Measurements from ENCODE around the gene PRSS23. TPM values are rescaled to one million over a fixed set of nuclear protein-coding genes. Genes with fewer than 3 reads are reported as not detected.

Gene PRSS23
- total RNA-seq, 2 donors from 2014 or later, result 45.5 to 46.4 TPM

DNA sequence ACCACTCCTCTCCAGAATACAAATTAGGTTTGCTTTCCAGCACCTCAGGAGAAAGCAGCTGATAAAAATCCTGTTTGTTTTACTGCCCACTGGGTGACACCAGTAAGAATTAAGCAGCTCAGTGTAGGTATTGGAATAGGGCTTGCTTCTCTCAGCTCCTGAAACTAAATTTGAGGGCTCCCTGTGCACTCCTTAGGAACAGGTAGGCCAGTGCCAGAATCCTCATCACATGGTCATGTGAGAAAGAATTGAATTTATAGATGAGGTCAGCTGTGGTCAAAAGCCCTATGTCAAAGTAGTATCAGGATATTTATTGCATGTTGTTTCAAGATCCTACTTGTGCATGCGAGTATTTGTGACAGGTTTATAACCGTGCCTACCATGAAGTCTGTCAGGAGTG lies 1.0 kb downstream of the PRSS23 start:
- H3K27ac ChIP-seq, result peak overlapping the region; percentile 61
- no peak for DNase-seq
- H3K9me3 ChIP-seq, result no peaks in the 10 kb centered on the region
- no peaks in the 10 kb centered on the region for H3K4me1 ChIP-seq
- H3K36me3 ChIP-seq, result no peaks in the 10 kb centered on the region
- intact Hi-C loops (cut with DNase I), result loop anchor here (5.0 kb wide), 3 partner anchors 134 to 344 kb away; no protein-coding TSS in a partner anchor
- peak overlapping the region; percentile 49 for H3K4me3 ChIP-seq
- no peaks in the 10 kb centered on the region for H3K27me3 ChIP-seq
- TF ChIP-seq, protein P1, sequence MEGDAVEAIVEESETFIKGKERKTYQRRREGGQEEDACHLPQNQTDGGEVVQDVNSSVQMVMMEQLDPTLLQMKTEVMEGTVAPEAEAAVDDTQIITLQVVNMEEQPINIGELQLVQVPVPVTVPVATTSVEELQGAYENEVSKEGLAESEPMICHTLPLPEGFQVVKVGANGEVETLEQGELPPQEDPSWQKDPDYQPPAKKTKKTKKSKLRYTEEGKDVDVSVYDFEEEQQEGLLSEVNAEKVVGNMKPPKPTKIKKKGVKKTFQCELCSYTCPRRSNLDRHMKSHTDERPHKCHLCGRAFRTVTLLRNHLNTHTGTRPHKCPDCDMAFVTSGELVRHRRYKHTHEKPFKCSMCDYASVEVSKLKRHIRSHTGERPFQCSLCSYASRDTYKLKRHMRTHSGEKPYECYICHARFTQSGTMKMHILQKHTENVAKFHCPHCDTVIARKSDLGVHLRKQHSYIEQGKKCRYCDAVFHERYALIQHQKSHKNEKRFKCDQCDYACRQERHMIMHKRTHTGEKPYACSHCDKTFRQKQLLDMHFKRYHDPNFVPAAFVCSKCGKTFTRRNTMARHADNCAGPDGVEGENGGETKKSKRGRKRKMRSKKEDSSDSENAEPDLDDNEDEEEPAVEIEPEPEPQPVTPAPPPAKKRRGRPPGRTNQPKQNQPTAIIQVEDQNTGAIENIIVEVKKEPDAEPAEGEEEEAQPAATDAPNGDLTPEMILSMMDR (IDR thresholded peaks at IDR 0.05), result no peak
- peak overlapping the region; percentile 80 to 84 for H3K9ac ChIP-seq (ENCODE audit: low read depth in 2 of 2, low read length in 2 of 2)

DNA sequence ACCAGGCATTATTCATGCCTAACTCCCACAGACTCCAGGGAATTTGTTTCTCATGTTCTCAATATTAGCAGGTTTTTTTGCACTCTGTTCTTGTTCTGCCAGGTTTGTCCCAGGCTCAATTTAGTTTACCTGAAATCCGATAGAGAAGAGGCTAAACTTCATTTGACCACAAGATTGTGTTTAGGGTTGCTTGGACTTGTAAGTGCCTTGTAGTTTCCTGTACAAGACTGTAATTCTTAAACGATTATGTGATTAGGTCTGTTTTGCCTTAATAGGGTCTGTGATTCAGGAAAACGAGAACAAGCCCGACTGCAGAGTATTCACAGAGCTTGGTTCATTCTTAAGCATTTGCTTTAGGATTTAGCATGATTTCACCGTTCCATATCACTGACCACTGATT lies 1.8 kb downstream of the PRSS23 start:
- DNase-seq, result no peak
- Histone ChIP-seq H3K9me3 (no peaks in the 10 kb centered on the region), H3K9ac (ENCODE audit: low read depth in 2 of 2, low read length in 2 of 2) (peak overlapping the region in 1 of 2 donors; percentile 80), H3K27ac (no peak overlapping the region), H3K27me3 (no peaks in the 10 kb centered on the region), H3K4me1 (no peaks in the 10 kb centered on the region), H3K36me3 (no peaks in the 10 kb centered on the region), H3K4me3 (peak overlapping the region; percentile 2)
- TF ChIP-seq, protein P1 (IDR thresholded peaks at IDR 0.05), result no peak
- intact Hi-C loops (cut with DNase I), result loop anchor here (5.0 kb wide), 3 partner anchors 135 to 345 kb away; no protein-coding TSS in a partner anchor

DNA sequence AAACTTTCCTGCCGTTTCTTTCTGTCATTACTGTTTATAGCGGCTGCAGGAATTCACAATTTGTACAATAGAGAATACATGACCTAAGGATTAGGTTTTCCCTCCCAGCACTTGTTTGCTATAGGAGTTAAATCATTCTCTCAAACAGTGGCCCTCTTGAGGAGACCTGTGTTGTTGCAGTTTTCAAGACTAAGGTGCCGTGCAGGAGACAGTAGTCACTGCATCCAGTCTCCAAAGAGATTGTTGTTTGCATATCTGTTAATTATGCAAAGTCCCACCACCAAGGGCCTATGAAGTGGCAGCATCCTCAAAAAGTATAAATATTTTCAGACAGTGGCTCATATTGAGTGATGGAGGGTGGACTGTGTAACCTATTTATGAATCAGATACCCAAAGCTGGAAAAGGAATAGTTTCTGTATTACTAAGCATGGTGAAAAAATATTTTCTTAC lies 2.3 kb downstream of the PRSS23 start:
- intact Hi-C loops (cut with DNase I), result loop anchor here (5.0 kb wide), 3 partner anchors 135 to 345 kb away; no protein-coding TSS in a partner anchor
- no peaks in the 10 kb centered on the region for H3K4me1 ChIP-seq
- no peaks in the 10 kb centered on the region for H3K27me3 ChIP-seq
- H3K27ac ChIP-seq, result no peak overlapping the region
- H3K9ac ChIP-seq (ENCODE audit: low read depth in 2 of 2, low read length in 2 of 2), result peak overlapping the region in 1 of 2 donors; percentile 80
- H3K36me3 ChIP-seq, result no peaks in the 10 kb centered on the region
- no peak overlapping the region for H3K4me3 ChIP-seq
- H3K9me3 ChIP-seq, result no peaks in the 10 kb centered on the region
- no peak for DNase-seq
- TF ChIP-seq, protein P1 (IDR thresholded peaks at IDR 0.05), result peak; percentile 45

DNA sequence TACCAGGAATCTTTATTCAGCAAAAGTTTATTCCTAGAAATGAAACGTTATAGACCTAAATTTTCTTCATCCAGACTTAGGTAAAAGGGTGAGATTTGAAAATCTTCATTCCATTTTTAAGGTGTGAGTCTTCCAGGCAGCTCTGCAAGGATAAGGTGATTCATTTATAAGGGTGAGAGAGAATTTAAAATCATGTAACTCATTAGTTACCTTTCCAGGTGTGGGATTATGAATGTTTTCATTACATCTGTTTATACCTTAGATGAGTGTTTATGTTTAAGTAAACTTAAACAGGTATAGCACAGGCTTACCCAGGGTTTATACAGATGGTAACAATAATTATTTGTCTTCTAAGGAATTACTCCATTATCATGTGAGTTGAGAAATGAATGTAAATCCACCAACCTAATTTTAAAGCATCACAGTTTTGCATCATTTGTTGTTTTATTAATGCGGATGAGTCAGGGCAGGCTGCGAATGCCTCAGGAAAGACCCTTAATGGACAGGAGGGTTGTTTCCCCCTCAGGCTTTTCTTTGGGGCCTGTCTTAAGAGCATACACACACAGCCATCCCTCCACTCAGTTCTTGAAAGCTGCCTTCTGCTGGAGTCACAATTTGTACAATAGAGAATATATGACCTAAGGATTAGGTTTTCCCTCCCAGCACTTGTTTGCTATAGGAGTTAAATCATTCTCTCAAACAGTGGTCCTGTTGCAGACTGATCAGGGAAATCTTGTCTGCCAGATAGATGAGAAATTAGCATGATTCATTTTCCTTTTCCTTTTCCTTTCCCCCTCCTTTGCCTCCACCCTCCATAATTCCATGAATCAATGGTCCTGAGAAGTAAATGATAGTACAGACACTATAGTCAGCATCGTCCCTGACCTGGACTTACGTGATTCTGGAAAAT lies 3.0 kb downstream of the PRSS23 start:
- intact Hi-C loops (cut with DNase I), result loop anchor here (5.0 kb wide), 3 partner anchors 136 to 346 kb away; no protein-coding TSS in a partner anchor
- no peak for DNase-seq
- H3K4me3 ChIP-seq, result no peak overlapping the region
- H3K4me1 ChIP-seq, result no peaks in the 10 kb centered on the region
- TF ChIP-seq, protein P1 (IDR thresholded peaks at IDR 0.05), result no peak
- H3K9ac ChIP-seq (ENCODE audit: low read depth in 2 of 2, low read length in 2 of 2), result no peak overlapping the region
- no peak overlapping the region for H3K27ac ChIP-seq
- H3K36me3 ChIP-seq, result no peaks in the 10 kb centered on the region
- no peaks in the 10 kb centered on the region for H3K9me3 ChIP-seq
- H3K27me3 ChIP-seq, result no peaks in the 10 kb centered on the region

DNA sequence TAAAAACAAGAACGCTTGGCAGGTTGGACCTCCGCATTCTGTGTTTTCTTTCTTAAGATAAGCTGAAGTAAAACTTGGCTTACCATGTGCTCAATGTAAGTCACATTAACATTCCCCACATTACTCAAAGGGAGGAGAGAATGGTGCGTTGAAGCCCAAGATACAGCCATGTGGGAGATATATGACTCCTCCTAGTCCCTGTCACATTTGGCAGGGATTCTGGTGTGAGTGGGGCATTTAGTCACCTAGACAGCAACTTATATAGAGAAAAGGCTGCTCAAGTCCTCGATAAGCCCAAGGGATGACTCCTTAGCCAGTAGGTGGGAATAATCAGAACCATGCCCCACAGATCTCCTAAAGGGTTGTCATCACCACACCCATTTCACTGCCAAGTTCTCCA lies 4.6 kb downstream of the PRSS23 start:
- Histone ChIP-seq H3K9ac (ENCODE audit: low read depth in 2 of 2, low read length in 2 of 2) (no peak overlapping the region), H3K4me3 (no peak overlapping the region), H3K9me3 (no peaks in the 10 kb centered on the region), H3K27me3 (no peaks in the 10 kb centered on the region), H3K27ac (no peak overlapping the region), H3K36me3 (no peaks in the 10 kb centered on the region), H3K4me1 (no peaks in the 10 kb centered on the region)
- intact Hi-C loops (cut with DNase I), result loop anchor here (5.0 kb wide), 3 partner anchors 138 to 348 kb away; no protein-coding TSS in a partner anchor
- TF ChIP-seq, protein P1 (IDR thresholded peaks at IDR 0.05), result no peak
- no peak for DNase-seq
